Hepatic stellate cell (primary cell): Measurements from ENCODE around the gene GJB3.
"Not testable (repeated sequence)": the region's sequence is repeated elsewhere in the genome, so short reads cannot be mapped to it uniquely, and the experiment has no call there.

Source experiments
- DNase-seq: peaks from one replicate; pipeline ENCODE4 v3.0.0; 2011; ENCODE audit warnings: low spot score

The GJB3 gene

DNA sequence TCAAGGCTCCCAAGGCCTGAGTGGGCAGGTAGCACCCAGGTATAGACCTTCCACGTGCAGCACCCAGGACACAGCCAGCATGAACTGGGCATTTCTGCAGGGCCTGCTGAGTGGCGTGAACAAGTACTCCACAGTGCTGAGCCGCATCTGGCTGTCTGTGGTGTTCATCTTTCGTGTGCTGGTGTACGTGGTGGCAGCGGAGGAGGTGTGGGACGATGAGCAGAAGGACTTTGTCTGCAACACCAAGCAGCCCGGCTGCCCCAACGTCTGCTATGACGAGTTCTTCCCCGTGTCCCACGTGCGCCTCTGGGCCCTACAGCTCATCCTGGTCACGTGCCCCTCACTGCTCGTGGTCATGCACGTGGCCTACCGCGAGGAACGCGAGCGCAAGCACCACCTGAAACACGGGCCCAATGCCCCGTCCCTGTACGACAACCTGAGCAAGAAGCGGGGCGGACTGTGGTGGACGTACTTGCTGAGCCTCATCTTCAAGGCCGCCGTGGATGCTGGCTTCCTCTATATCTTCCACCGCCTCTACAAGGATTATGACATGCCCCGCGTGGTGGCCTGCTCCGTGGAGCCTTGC is 19.7 kb upstream of the GJB3 start:
- DNase-seq: no peak

DNA sequence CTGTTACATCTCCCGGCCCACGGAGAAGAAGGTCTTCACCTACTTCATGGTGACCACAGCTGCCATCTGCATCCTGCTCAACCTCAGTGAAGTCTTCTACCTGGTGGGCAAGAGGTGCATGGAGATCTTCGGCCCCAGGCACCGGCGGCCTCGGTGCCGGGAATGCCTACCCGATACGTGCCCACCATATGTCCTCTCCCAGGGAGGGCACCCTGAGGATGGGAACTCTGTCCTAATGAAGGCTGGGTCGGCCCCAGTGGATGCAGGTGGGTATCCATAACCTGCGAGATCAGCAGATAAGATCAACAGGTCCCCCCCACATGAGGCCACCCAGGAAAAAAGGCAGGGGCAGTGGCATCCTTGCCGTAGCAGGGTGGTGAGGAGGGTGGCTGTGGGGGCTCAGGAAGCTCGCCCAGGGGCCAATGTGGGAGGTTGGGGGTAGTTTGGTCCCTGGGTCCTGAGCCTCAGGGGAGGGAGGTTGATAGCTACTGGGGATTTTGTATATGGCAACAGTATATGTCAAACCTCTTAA is 19.2 kb upstream of the GJB3 start:
- DNase-seq: no peak

DNA sequence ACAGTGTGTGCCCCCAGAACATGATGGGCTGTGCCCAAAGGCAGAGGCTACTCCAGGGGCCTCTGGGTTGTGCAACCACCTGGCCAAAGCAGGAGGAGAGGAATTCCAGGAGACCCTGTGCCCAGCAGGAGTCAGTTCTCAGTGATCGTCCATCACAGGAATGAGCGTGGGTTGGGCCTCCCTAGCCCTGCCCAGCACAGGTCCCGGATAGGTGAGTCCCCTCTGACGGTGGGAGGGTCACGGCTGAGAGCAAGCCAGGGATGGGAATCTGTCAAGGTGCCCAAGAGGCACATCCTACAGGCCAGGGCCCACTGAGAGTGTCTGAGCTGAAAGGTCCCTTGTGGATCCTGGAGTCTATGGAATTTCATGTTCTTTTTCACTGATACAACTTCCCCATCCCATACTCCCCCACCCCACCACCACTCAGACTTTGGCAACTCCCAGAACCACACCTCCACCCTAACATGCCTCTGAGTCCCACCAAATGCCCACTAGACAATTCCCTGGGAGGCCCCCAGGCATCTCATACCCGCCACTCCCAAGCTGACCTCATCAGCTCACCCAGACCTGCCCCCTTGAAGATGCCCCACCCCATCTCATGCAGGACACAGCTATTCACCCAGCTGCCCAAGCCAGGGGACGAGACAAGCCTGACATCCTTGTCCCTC is 18.4 kb upstream of the GJB3 start:
- DNase-seq: no peak

DNA sequence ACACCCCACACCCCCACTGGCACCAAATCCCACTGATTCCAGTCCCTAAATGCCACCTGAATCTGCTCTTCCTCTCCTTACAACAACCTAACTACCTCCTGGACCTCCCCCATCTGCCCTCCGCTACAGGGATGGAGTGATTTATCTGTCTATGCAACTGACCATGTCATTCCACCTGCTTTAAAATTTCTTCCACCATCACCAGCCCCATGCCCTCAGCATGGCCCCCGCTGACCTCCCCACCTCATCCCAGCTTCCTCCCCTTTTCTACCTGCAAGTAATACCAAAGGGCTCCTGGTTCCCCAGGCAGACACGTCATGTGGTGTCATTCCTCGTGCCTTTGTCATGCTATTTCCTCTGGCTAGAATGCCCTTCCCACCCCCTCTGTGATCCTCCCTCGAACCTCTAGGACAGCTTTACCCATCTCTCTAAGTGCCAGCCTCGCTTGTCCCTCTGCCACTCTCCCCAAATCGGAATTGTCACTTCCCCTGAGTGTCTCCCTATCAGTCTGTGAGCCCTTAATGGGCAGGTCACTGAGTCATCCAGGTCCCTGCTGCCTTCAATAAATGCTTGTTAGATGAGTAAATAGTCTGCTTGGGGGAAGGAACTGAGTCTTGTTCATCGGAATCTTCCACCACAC is 17.8 kb upstream of the GJB3 start:
- peak; percentile 38 for DNase-seq

DNA sequence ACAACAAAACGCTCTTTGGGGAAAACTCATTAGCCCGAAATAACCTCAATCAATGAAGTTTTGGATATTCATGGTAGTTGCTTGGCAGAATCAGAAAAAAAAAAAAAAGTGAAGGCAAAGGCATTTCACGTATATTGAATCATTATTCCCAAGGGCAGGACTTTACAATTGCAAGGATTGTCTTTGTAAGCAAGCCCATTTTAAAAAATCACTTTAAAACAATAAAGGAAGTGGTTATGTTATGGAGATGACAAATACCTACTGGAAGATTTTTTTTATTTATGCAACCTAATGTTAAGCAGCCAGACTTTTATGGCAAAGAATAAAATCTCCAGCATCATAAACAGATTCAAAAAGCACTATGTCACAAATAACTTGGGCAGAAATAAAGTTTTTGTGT is 12.2 kb upstream of the GJB3 start:
- DNase-seq: no peak

DNA sequence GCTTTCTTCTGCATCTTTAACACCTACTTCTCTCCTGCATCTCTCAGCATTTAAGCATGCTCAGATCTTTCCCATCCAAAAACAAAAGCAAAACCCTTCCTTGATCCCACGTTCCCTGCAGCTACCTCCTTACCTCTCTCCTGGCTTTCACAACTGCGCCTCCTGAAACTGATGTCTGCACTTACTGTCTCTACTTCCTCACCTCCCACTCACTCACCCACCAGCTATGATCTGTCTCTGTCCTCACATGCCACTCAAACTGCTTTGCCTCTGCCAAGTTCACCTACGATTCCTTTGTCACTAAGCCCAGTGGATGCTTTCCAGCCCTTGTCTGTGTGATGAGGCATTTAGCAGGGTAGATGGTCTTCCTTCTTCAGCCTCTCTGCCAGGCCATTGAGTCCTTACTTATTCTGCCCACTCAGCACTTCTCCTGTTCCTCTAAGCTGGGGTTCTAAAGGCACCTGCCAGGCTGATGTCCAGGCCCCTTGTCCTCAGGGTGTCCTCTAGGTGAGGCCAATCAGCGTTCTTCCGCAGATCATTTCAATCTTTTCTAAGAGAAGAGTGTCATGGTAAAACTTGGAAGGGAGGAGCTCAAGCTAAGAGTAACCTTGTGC is 10.0 kb upstream of the GJB3 start:
- DNase-seq: no peak

DNA sequence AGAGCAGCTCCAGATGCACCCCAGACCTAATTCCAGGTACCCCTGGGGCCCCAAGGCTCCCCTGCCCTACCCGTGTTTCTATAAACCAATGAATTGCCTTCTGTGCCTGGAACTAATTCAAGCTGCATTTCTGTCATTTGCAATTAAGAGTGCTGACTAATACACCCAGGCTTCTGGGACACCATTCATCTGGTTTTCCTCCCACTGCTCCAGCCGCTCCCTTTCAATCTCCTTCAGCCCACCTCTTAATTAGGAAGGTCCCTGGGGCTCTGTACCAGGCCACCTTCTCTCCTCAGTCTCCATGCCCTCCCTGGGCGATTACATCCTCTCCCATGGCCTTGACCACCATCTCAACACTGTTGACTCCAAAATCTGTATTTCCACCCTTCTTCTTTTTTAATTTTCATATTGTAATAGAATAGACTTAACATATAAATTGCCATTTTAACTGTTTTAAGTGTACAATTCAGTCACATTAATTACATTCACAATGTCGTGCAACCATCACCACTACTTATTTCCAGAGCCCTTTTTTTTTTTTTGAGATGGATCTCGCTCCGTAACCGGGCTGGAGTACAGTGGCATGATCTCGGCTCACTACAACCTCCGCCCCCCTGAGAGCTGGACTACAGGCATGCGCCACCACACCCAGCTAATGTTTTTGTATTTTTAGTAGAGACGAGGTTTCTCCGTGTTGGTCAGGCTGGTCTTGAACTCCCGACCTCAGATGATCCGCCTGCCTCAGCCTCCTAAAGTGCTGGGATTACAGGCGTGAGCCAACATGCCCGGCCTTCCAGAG is 9.2 kb upstream of the GJB3 start:
- no peak for DNase-seq

DNA sequence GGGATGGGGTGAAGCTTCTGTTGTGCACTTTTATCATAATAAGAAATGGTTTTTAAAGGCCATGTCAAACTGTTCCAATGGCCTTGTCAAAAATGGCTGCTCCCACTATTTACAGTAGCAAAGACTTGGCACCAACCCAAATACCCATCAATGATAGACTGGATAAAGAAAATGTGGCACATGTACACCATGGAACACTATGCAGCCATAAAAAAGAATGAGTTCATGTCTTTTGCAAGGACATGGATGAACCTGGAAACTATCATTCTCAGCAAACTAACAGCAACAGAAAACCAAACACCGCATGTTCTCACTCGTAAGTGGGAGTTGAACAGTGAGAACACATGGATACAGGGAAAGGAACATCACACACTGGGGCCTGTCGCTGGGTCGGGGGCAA is 7.9 kb upstream of the GJB3 start:
- DNase-seq: not testable (repeated sequence)

DNA sequence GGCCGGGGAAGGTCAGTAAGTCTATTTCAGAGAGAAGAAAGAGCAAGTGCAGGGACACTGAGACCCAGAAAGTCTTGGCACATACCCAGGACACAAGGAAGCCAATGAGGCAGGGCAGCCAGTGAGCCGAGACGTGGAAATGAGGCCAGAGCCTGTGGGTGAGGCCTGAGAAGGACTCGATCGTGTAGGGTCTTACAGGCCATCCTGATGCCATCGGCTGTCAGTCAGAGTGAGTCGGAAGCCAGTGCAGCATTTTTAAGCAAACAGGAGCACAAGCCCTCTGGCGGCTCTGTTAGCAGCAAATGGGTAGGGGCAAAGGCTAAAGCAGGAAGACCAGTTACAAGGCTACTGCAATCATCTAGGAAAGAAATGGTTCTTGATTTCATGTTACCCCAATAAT is 6.1 kb upstream of the GJB3 start:
- no peak for DNase-seq

DNA sequence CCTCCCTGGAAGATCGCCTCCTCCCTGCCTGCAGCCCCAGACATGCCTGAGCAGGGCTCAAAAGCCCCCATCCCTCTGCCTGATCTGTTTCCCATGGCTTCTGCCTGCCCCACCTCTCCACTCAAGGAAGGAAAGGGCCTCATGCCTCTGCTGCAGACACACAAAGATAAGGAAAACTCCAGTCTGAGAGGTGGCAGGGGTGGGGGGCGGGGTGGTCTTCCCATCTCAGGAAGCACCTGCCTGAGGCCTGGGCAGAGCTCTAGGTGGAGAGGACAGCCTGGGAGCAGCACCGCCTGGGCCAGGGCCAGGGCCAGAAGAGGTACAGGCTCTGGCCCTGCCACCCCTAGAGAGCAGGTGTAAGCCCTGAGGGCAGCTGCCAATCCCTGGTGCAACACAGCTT is 4.1 kb upstream of the GJB3 start:
- DNase-seq: no peak

DNA sequence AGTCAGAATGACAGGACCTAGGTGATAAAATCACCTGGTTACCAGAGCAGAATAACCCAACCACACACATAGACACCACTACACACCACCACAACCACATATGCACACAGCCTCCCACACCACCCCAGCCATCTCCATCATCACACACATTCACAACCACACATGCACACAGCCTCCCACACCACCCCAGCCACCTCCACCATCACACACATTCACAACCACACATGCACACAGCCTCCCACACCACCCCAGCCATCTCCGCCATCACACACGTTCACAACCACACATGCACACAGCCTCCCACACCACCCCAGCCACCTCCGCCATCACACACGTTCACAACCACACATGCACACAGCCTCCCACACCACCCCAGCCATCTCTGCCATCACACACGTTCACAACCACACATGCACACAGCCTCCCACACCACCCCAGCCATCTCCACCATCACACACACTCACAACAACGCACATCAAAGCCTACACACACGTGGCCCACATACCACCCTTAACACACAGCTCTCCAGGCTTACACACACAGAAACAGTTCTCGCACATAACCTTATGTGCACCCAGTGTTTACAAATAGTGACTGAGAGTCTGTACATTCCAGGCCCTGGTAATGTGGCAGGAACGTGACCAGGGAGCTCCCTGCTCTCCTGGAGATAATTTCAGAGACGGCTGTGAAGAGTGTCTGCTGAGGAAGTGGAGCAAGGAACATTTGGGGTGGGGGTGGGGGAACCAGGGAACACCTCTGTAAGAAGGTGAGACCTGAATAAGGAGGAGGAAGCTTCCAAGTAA is 3.3 kb upstream of the GJB3 start:
- no peak for DNase-seq

DNA sequence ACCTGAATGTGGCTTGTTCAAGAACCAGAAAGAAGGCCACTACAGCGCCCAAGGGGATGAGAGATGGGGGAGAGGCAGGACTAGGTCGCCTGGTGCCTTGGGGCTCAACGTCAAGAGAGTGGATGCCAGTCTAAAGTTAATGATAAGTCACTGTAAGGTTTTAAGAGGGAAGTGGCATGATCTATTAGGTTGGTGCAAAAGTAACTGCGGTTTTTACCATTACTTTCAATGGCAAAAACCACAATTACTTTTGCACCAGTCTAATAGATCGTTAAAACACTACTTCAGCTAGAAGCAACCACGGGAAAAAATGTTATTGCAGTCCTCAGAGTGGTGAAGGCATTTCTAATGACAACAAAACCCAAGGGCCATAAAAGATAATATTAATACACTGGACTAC is 2.6 kb upstream of the GJB3 start:
- no peak for DNase-seq

DNA sequence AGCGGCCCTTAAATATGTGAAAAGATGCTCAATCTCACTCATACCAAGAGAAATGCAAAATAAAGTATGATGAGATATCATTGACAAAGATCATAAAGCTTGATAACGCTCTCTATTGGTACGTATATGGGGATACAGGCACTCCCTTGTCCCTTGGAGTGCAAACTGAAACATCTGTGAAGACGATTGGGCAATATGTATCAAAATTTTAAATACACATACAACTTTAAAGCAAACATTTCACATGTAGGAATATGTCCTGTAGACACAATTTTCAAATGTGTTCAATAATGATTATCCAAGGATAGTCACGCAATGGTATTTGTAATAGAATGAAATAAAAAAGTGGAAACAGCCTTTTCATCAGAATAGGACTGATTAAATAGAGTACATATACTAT is 2.0 kb upstream of the GJB3 start:
- no peak for DNase-seq

DNA sequence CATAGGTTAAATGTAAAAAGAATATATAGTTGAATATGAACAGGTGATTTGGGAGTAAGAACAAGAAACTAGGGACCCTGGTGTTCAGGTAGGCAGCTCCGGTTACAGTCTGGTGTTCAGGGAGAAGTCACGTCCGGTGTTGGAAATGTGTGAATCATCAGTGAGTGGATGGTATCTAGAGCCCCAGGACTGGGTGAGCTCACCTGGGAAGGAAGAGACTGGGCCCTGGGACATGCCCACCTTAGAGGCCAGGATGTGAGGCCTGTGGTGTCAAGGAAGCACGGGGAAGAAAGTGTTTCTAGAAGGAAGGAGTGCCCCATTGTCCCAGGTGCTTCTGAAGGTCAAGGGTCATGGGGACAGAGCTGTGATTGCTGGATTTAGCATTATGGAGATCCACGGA is 1.5 kb upstream of the GJB3 start:
- no peak for DNase-seq

DNA sequence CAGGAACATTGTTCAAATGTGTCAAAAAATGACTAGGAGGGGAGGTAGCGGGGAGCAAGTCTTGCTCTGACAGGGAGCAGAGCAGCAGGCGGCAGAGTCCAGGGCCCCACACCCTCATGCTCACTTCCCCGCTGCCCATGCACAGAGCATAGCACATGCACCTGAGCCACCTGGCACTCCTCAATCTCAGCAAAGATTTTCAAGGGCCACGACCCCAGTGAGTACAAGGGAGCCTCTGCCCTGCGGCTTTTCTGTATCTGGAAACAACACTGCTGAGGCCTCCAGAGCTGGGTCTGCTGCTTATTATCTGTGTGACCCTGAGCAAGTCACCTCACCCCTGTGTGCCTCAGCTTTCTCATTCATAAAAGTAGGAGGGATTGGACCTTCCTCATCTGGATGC is 1.1 kb upstream of the GJB3 start:
- DNase-seq: no peak

DNA sequence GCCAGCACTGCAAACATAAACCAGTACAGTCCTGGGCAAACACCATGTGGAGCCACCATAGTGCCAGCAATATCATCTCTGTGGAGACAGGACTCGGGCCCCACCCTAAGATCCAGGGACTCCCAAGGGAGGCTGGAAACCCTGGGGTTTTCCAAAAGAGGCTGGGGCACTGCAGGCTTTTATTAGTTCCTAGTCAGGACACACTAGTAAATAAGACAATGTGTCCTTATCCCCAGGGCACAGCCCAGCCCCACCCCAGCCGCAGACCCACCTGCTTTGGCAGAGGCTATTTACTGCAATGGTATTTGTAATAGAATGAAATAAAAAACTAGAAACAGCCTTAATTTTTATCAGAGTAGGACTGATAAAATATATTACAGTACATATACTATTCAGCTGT is 486 bp upstream of the GJB3 start:
- DNase-seq: no peak

DNA sequence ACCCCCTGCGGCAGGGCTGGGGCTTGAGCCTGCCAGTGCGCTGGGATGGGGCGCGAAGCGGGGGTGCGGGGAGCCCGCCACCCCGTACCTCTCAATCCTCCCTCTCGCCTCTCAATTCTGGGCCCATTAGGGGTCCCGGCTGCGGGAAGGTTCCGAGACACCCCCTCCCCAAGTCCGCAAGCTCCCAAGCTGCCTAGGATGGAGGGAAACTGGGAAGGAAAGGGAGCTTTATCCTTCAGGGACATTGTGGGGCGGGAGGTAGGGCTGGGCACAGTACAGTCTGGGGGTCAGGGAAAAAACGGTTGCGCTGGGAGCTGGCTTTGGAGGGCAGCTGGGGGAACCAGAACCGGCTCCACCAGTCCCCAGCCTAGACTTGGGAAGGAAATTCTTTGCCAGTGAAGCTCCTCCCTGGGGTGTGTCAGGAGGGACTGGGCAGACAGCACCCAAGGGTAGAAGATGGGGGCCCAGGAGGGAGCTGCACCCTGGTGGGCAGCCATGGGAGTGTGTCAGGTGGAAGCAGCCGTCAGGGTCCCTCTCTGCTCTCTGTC is 904 bp downstream of the GJB3 start:
- no peak for DNase-seq

DNA sequence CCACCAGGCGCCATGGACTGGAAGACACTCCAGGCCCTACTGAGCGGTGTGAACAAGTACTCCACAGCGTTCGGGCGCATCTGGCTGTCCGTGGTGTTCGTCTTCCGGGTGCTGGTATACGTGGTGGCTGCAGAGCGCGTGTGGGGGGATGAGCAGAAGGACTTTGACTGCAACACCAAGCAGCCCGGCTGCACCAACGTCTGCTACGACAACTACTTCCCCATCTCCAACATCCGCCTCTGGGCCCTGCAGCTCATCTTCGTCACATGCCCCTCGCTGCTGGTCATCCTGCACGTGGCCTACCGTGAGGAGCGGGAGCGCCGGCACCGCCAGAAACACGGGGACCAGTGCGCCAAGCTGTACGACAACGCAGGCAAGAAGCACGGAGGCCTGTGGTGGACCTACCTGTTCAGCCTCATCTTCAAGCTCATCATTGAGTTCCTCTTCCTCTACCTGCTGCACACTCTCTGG is 3.8 kb downstream of the GJB3 start:
- no peak for DNase-seq

DNA sequence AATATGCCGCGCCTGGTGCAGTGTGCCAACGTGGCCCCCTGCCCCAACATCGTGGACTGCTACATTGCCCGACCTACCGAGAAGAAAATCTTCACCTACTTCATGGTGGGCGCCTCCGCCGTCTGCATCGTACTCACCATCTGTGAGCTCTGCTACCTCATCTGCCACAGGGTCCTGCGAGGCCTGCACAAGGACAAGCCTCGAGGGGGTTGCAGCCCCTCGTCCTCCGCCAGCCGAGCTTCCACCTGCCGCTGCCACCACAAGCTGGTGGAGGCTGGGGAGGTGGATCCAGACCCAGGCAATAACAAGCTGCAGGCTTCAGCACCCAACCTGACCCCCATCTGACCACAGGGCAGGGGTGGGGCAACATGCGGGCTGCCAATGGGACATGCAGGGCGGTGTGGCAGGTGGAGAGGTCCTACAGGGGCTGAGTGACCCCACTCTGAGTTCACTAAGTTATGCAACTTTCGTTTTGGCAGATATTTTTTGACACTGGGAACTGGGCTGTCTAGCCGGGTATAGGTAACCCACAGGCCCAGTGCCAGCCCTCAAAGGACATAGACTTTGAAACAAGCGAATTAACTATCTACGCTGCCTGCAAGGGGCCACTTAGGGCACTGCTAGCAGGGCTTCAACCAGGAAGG is 4.3 kb downstream of the GJB3 start:
- DNase-seq: no peak

DNA sequence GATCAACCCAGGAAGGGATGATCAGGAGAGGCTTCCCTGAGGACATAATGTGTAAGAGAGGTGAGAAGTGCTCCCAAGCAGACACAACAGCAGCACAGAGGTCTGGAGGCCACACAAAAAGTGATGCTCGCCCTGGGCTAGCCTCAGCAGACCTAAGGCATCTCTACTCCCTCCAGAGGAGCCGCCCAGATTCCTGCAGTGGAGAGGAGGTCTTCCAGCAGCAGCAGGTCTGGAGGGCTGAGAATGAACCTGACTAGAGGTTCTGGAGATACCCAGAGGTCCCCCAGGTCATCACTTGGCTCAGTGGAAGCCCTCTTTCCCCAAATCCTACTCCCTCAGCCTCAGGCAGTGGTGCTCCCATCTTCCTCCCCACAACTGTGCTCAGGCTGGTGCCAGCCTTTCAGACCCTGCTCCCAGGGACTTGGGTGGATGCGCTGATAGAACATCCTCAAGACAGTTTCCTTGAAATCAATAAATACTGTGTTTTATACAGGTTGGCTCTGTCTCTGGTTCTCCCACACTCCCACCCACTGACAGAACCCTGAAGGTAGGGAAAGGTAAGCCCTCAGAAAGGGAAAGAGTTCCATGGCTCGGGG is 5.0 kb downstream of the GJB3 start:
- DNase-seq: no peak
